HFFc6 (cell line): ENCODE data around the gene FYB1. TPM values are rescaled to one million over a fixed set of nuclear protein-coding genes. Genes with fewer than 3 reads are reported as not detected.
A peak's percentile ranks its signal among the peaks of the same experiment; 100 is the strongest.

Experiments
- DNase-seq: peaks from one replicate; pipeline ENCODE4 v3.0.0-alpha.2; 2018
- H3K27ac Mint-ChIP-seq: 2 replicates; pipeline ENCODE4 v1.8.0; 2020; ENCODE audit warnings: mild to moderate bottlenecking, mixed read lengths
- H3K27me3 Mint-ChIP-seq: 2 replicates; pipeline ENCODE4 v1.8.0; 2021; ENCODE audit warnings: mild to moderate bottlenecking, moderate library complexity, mixed read lengths; ENCODE audit not compliant: insufficient read depth
- H3K36me3 Mint-ChIP-seq: 2 replicates; pipeline ENCODE4 v1.8.0; 2021; ENCODE audit warnings: low read depth, mixed read lengths
- H3K4me1 Mint-ChIP-seq: 2 replicates; pipeline ENCODE4 v1.8.0; 2020; ENCODE audit warnings: low read depth, mixed read lengths
- H3K4me3 Mint-ChIP-seq: 2 replicates; pipeline ENCODE4 v1.8.0; 2020; ENCODE audit warnings: mild to moderate bottlenecking, moderate library complexity, mixed read lengths
- H3K9me3 Mint-ChIP-seq: 2 replicates; pipeline ENCODE4 v1.8.0; 2020; ENCODE audit warnings: mild to moderate bottlenecking, mixed read lengths
- long read RNA-seq: library from polyadenylated mRNA; unstranded; transcript quantifications from one replicate; pipeline ENCODE4 v2.0.0, GENCODE V29; 2019
- total RNA-seq, 6 experiments: library from RNA; stranded (reverse); fragmentation: NEBNext Ultra II Directional; extraction: Animal tissue kit (Norgen Biotek cat#: 25700); gene quantifications; 2 replicates in 1 of 6; 3 replicates in 5 of 6; pipeline ENCODE4 v1.2.3, GENCODE V29; 2021
- TF ChIP-seq, protein P1 (sequence below): fragments of 200-600 bp; sonication (generic); IDR thresholded peaks from 2 replicates; pipeline ENCODE4 v1.5.0; 2021; ENCODE audit warnings: antibody characterized with exemption, mild to moderate bottlenecking

The FYB1 gene, protein sequence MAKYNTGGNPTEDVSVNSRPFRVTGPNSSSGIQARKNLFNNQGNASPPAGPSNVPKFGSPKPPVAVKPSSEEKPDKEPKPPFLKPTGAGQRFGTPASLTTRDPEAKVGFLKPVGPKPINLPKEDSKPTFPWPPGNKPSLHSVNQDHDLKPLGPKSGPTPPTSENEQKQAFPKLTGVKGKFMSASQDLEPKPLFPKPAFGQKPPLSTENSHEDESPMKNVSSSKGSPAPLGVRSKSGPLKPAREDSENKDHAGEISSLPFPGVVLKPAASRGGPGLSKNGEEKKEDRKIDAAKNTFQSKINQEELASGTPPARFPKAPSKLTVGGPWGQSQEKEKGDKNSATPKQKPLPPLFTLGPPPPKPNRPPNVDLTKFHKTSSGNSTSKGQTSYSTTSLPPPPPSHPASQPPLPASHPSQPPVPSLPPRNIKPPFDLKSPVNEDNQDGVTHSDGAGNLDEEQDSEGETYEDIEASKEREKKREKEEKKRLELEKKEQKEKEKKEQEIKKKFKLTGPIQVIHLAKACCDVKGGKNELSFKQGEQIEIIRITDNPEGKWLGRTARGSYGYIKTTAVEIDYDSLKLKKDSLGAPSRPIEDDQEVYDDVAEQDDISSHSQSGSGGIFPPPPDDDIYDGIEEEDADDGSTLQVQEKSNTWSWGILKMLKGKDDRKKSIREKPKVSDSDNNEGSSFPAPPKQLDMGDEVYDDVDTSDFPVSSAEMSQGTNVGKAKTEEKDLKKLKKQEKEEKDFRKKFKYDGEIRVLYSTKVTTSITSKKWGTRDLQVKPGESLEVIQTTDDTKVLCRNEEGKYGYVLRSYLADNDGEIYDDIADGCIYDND
- total RNA-seq: 1 to 10 TPM in 2 of 6 experiments, under 1 TPM in 4; 0.32 to 1.7 (median 0.49) TPM
- long read RNA-seq, partial matches to known transcripts: 1 of 1 reads
- long read RNA-seq, other reads (novel, unspliced or antisense): 0 of 1 reads

DNA sequence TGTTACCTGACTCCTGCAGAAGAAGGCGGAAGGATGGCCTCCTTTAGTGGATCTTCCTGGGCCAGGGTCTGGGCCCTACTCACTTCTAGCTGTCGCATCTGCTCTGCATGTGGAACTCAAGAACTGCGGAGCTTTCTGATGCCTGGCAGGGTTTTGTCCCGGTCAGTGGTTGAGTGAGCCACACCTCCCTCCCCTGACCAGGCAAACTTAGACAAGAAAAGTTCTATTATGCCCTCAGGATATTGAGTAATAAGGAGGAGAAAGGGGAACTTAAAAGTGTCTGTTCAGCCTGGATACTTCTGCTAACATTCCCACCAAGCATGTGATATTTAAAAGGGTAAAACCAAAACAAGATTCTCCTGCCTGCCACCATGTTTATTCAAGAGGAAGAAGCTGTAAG is at the start of gene FYB1:
TSS of gene FYB1 (minus strand) at position 127 of the 400 bp plus-strand sequence. CDS start 16,603 bp downstream, outside the sequence.
- Mint-ChIP-seq H3K36me3 (no peaks in the 10 kb centered on the region), H3K4me3 (peak within 1 kb of the TSS; percentile 70; the same call in 1 of the 2 replicates), H3K27ac (peak within 1 kb of the TSS; percentile 72; the same call in 1 of the 2 replicates), H3K4me1 (peaks cover 52% of the 10 kb centered on the region), H3K9me3 (no peaks in the 10 kb centered on the region), H3K27me3 (no peaks in the 10 kb centered on the region; the same call in 1 of the 2 replicates)
- TF ChIP-seq, protein P1, sequence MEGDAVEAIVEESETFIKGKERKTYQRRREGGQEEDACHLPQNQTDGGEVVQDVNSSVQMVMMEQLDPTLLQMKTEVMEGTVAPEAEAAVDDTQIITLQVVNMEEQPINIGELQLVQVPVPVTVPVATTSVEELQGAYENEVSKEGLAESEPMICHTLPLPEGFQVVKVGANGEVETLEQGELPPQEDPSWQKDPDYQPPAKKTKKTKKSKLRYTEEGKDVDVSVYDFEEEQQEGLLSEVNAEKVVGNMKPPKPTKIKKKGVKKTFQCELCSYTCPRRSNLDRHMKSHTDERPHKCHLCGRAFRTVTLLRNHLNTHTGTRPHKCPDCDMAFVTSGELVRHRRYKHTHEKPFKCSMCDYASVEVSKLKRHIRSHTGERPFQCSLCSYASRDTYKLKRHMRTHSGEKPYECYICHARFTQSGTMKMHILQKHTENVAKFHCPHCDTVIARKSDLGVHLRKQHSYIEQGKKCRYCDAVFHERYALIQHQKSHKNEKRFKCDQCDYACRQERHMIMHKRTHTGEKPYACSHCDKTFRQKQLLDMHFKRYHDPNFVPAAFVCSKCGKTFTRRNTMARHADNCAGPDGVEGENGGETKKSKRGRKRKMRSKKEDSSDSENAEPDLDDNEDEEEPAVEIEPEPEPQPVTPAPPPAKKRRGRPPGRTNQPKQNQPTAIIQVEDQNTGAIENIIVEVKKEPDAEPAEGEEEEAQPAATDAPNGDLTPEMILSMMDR: no peak; the same call in 1 of the 2 replicates
- DNase-seq: peak; percentile 67

DNA sequence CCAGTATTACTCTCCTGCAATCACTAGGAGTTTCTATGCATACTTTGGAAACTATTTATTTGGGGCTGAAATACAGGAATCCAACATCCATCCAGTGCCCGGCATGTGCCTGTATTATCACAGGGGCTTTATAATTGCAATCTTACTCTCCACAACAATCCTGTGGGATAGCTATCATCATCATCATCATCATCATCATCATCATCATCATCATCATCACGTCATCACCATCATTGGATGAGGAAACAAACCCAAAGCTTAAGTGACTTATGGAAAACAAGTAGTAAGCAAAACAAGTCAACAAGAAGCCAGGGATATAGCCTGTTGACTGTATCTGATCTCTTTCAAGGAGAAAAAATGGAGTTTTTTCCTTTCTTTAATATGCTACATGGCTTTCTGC is 47.8 kb upstream of the FYB1 start:
- H3K36me3 Mint-ChIP-seq: no peaks in the 10 kb centered on the region
- H3K27ac Mint-ChIP-seq: no peak overlapping the region
- DNase-seq: no peak
- TF ChIP-seq, protein P1: no peak
- peaks cover 36% of the 10 kb centered on the region for H3K4me1 Mint-ChIP-seq
- no peaks in the 10 kb centered on the region for H3K9me3 Mint-ChIP-seq
- no peaks in the 10 kb centered on the region; the same call in 1 of the 2 replicates for H3K27me3 Mint-ChIP-seq
- H3K4me3 Mint-ChIP-seq: no peak overlapping the region

DNA sequence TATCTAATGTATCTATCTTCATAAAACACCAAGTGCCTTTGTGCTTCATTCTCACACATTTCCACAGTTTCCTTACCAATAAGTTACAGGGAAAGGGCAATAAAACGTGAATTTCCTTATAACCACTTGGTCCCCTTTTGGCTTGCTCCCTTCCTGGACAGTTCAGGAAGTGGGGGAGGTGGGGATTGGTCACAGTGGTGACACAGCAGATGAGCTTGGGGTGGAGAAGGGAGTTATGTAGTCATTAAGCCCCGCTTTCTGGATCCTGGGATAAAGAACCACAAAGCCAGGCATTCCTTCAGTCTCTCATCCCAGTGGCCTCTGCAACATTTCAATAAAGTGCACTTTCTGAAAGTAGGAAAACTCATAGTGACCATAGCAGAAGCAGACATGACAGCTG is 47.1 kb upstream of the FYB1 start:
- H3K36me3 Mint-ChIP-seq: no peaks in the 10 kb centered on the region
- no peaks in the 10 kb centered on the region; the same call in 1 of the 2 replicates for H3K27me3 Mint-ChIP-seq
- H3K4me3 Mint-ChIP-seq: no peak overlapping the region
- peak; percentile 39 for DNase-seq
- no peaks in the 10 kb centered on the region for H3K9me3 Mint-ChIP-seq
- peak overlapping the region; percentile 37; the same call in 1 of the 2 replicates for H3K27ac Mint-ChIP-seq
- H3K4me1 Mint-ChIP-seq: peaks cover 28% of the 10 kb centered on the region
- TF ChIP-seq, protein P1: no peak

DNA sequence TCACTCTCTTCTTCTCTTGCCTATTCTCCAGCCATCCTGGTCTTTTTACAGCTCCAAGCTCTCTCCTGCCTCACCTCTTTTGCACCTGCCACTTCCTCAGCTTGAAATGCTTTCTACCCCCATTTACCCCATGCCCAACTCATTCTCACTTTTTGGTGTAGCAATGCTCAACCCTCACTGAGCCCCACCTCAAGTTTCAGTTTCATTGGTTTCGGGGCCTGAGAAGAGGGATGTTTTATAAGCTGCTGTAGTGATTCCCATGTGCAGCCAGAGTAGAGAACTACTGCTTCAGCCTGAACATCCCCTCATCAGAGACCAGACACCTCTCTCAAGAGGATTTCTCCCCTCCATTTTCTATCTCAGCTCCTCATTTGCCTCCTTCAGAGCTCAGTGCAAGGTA is 45.2 kb upstream of the FYB1 start:
- H3K9me3 Mint-ChIP-seq: no peaks in the 10 kb centered on the region
- no peaks in the 10 kb centered on the region; the same call in 1 of the 2 replicates for H3K27me3 Mint-ChIP-seq
- H3K4me3 Mint-ChIP-seq: no peak overlapping the region
- peaks cover 24% of the 10 kb centered on the region for H3K4me1 Mint-ChIP-seq
- no peaks in the 10 kb centered on the region for H3K36me3 Mint-ChIP-seq
- H3K27ac Mint-ChIP-seq: no peak overlapping the region
- no peak for DNase-seq
- TF ChIP-seq, protein P1: no peak

DNA sequence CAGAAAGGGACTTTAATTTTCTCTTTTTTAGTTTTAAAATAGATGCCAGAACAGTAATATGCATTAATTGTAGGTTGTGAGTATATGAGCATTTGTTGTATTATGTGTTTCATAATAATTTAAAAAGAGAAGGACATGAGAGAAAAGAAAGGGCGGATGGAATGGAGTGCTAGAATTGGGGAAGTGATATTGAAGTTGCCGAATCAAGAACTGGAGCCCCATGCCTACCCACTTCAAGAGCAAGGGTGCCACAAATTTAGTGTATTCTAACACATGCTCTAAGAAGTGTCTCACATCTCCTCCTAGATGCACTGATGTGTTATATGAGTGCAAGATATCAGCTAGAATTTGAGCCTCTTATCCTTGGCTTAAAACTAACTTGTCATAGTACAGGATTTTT is 43.6 kb upstream of the FYB1 start:
- H3K27me3 Mint-ChIP-seq: no peaks in the 10 kb centered on the region; the same call in 1 of the 2 replicates
- DNase-seq: no peak
- no peak overlapping the region for H3K27ac Mint-ChIP-seq
- H3K36me3 Mint-ChIP-seq: no peaks in the 10 kb centered on the region
- H3K4me1 Mint-ChIP-seq: peaks cover 24% of the 10 kb centered on the region
- TF ChIP-seq, protein P1: no peak
- no peaks in the 10 kb centered on the region for H3K9me3 Mint-ChIP-seq
- H3K4me3 Mint-ChIP-seq: no peak overlapping the region
